HCT116 (cell line): ENCODE data around the gene LRRC7.

Source experiments
- CEBPB ChIP-seq: IDR thresholded peaks from 2 replicates; pipeline ENCODE4 v1.6.1; 2012; ENCODE audit warnings: low read depth
- EGR1 ChIP-seq: IDR thresholded peaks from 2 replicates; pipeline ENCODE4 v1.6.1; 2012; ENCODE audit warnings: low read depth
- EZH2phosphoT487 ChIP-seq: fragments of 200-600 bp; IDR thresholded peaks from 2 replicates; pipeline ENCODE4 v1.6.1; 2018; ENCODE audit warnings: antibody characterized with exemption, borderline replicate concordance
- POLR2A ChIP-seq: IDR thresholded peaks from 2 replicates; pipeline ENCODE4 v1.7.0; 2011; ENCODE audit warnings: borderline replicate concordance; ENCODE audit not compliant: insufficient read depth, insufficient read length; ENCODE audit errors: extremely low read depth
- TF ChIP-seq, protein P1 (sequence below), 3 experiments: fragments of 200-600 bp in 1 of 3; sonication (generic) in 1 of 3; IDR thresholded peaks in 2 of 3; conservative IDR thresholded peaks in 1 of 3; 2 replicates each; pipeline ENCODE4 v1.5.1; 2012 to 2017; ENCODE audit warnings: low read depth in 2 of 3, low read length in 2 of 3, antibody characterized with exemption in 1 of 3, borderline replicate concordance in 1 of 3, control low read depth in 1 of 3, mild to moderate bottlenecking in 1 of 3, mixed read lengths in 1 of 3, mixed run types in 1 of 3, moderate library complexity in 1 of 3; ENCODE audit not compliant: insufficient read depth in 1 of 3
- TF ChIP-seq, protein P2 (sequence below): IDR thresholded peaks from 2 replicates; pipeline ENCODE4 v1.6.1; 2012; ENCODE audit warnings: low read depth

DNA sequence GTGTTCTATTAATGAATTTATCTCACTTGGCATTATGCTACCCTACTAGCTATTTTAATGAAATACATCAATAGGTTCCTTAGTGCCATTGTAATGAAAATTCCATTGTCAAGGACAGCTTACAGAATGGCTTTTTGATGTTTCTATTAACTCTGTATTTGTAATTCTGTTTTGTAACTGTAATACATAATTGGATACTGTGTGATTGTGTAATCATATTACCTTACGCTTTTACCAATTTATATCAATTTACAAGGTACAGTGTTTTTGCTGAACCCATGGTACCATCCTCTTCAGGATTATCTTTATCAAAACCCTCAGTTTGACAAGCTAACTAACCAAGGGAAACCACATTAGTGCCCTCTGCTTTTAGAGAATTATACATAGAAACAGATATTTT is 277.9 kb downstream of the LRRC7 start:
- TF ChIP-seq EGR1, result no peak
- TF ChIP-seq, protein P1, sequence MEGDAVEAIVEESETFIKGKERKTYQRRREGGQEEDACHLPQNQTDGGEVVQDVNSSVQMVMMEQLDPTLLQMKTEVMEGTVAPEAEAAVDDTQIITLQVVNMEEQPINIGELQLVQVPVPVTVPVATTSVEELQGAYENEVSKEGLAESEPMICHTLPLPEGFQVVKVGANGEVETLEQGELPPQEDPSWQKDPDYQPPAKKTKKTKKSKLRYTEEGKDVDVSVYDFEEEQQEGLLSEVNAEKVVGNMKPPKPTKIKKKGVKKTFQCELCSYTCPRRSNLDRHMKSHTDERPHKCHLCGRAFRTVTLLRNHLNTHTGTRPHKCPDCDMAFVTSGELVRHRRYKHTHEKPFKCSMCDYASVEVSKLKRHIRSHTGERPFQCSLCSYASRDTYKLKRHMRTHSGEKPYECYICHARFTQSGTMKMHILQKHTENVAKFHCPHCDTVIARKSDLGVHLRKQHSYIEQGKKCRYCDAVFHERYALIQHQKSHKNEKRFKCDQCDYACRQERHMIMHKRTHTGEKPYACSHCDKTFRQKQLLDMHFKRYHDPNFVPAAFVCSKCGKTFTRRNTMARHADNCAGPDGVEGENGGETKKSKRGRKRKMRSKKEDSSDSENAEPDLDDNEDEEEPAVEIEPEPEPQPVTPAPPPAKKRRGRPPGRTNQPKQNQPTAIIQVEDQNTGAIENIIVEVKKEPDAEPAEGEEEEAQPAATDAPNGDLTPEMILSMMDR (IDR thresholded peaks at IDR 0.05 in 2 of 3, conservative IDR thresholded peaks at IDR 0.05 in 1 of 3; ENCODE audit: borderline replicate concordance in 1 of 3, insufficient read depth in 1 of 3, low read depth in 2 of 3, low read length in 2 of 3), result no peak
- TF ChIP-seq POLR2A, result no peak
- TF ChIP-seq CEBPB, result no peak
- TF ChIP-seq, protein P2, sequence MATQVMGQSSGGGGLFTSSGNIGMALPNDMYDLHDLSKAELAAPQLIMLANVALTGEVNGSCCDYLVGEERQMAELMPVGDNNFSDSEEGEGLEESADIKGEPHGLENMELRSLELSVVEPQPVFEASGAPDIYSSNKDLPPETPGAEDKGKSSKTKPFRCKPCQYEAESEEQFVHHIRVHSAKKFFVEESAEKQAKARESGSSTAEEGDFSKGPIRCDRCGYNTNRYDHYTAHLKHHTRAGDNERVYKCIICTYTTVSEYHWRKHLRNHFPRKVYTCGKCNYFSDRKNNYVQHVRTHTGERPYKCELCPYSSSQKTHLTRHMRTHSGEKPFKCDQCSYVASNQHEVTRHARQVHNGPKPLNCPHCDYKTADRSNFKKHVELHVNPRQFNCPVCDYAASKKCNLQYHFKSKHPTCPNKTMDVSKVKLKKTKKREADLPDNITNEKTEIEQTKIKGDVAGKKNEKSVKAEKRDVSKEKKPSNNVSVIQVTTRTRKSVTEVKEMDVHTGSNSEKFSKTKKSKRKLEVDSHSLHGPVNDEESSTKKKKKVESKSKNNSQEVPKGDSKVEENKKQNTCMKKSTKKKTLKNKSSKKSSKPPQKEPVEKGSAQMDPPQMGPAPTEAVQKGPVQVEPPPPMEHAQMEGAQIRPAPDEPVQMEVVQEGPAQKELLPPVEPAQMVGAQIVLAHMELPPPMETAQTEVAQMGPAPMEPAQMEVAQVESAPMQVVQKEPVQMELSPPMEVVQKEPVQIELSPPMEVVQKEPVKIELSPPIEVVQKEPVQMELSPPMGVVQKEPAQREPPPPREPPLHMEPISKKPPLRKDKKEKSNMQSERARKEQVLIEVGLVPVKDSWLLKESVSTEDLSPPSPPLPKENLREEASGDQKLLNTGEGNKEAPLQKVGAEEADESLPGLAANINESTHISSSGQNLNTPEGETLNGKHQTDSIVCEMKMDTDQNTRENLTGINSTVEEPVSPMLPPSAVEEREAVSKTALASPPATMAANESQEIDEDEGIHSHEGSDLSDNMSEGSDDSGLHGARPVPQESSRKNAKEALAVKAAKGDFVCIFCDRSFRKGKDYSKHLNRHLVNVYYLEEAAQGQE, result no peak
- TF ChIP-seq EZH2phosphoT487, result no peak
